HG02884 (cell line): ENCODE measurements around the gene SPAG17.
"Not testable (repeated sequence)": the region's sequence is repeated elsewhere in the genome, so short reads cannot be mapped to it uniquely, and the experiment has no call there.

ENCODE experiments used
- ATAC-seq: cut with Tn5 transposase; IDR thresholded peaks from one replicate; pipeline ENCODE4 v1.9.1; 2021; ENCODE audit warnings: mild to moderate bottlenecking, moderate library complexity; ENCODE audit not compliant: unreplicated experiment

Gene SPAG17

DNA sequence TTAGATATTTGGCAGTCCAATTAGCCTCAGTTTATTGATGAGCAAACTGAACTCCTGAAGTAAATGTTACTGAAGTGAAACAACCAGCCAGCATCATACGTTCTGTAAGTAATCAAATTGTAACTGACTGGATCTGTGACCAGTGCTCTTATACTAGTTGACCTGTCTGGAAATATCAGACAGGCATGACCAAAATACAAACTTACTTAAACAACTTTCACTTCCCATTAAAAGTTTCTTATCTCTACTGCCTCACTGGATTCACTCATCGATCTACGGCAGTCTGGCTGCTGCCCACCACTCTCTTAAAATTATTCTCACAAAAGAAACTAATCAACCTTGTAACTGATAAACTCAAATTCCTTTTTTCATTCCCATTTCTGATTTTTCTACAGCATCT is 199.1 kb downstream of the SPAG17 start:
- ATAC-seq = peak; percentile 74

DNA sequence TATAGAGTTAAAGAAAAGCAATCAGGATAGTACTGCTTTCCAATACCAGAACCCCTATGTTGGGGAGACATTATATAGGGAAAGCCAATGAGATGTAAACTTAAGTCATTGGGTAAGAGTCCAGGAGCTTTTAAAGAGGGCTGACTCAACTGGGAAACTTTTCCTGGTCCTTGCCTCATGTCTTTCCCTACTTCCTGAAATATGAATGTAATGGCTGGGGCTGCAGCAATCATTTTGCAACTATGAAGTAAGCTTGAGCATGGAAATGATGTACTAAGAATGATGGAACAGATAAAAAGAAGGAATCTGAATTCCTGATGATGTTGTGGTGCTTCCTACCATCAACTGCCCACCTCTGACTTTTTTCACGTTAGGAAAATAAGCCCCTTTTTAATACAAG is 199.8 kb downstream of the SPAG17 start:
- ATAC-seq = no peak

GRCh38 chr1:117981455-117982192 is 203.4 kb downstream of the SPAG17 start:
- no peak for ATAC-seq

- ATAC-seq = no peak
Measured at GRCh38 chr1:117976381-117976780, 208.6 kb downstream of the SPAG17 start.

DNA sequence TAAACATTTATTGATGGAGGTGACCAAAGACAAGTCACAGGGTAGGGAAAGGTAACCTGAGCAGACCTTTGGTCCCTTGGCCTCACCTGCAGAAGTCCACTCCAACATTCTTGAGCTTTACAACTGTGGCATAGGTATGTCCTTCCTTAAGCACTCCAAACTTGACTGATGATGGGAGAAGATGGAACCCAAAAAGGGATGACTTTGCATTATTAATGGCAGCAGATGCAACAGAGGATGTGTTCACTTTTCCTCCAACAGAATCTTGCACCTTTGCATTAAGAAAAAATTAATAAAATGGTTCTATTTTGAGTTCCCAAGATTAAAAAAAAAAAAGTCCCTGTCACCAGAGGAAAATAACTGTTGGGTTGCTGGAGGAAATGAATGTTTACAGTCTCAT is 213.3 kb downstream of the SPAG17 start:
- no peak for ATAC-seq

DNA sequence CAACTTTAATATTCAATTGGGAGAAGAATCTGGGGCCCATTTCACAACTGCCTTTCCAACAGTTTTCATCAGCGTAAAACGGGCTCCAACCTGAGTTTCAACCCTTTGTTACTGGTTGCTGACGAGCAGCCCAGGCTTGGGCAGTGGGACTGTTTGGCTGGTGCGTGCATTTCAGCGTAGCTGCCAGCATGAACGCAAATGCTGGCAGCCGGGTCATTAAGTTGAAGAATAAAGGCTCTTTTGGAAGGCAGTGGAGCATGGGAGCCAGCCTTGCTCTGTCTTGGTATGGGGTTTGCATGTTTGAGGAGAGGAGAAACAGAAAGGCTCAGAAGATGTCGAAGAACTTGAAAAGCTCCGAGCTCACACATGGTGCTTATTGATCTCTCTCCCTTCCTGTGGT is 214.8 kb downstream of the SPAG17 start:
- ATAC-seq = no peak

DNA sequence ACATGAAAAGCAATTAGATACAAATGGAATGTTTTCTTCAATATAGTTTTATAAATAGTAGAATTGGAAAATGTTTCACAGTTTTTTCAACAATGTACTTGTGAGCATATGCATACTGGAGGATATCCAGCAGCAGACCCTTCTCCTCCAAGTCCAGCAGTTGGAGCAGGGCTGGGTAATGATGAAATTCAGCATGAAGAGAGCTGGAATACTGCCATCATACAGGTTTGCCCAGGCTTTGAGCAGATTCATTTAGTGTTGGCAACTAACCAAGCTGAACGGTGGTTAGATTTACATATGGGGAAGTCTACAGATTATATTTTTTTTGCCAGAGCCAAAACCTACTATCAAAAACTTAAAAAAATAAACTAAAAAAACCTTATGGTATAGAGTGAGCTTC is 217.1 kb downstream of the SPAG17 start:
- ATAC-seq = no peak

GRCh38 chr1:117967477-117967876 is 217.6 kb downstream of the SPAG17 start:
- no peak for ATAC-seq

DNA sequence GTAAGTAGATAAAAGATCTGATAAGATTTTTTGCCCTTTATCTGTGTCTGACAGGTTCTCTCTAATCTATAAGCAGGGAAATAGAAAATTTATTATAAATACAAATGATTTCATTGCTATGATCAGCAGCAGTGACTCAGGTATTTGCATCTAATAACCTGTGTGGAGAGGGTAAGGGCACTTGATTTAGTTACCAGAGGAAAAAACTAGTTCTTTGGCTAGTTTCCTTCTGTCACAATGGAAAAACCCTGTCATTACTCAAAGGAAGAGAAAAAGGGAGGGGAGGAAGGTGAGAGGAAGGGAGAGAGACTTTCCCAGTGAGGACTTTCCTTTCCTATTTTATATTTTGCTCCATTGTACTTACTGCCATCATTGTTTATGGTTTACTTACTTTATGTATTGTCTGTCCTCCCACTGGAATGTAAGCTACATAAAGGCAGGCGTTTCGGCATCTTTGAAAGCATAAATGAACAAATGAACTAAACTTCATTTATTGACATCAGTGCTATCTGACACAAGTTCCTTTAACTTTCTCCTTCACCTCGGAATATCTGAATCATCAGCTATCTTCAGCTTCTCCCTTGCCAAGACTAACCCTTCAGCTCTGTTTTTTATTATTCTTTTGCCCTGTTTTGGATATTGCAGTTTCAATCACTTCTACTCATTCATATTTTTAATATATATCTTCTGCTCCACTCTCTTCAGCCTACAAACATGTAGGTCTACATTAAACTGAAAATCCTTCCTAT is 220.6 kb downstream of the SPAG17 start:
- ATAC-seq = no peak

DNA sequence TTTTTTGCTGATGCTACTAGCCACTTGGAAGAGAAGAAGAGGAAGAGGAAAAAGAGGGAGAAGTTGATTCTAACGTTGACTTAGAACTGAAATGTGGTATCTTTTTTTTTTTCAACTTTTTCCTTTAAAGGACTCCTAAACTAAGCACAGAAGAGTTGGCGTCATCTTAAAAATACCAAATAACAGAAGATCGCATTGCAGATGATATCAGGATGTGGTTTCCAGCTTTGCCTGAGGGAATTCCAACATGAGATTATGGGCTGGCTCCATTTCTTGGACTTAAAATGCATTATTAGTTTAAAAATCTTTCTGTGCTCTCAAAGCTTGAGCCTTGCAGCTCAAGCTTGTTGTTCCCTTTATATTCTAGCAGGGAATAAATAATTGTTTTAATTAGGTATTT is 225.7 kb downstream of the SPAG17 start:
- no peak for ATAC-seq

- ATAC-seq = no peak
Measured at GRCh38 chr1:117952386-117952785, 232.6 kb downstream of the SPAG17 start.

DNA sequence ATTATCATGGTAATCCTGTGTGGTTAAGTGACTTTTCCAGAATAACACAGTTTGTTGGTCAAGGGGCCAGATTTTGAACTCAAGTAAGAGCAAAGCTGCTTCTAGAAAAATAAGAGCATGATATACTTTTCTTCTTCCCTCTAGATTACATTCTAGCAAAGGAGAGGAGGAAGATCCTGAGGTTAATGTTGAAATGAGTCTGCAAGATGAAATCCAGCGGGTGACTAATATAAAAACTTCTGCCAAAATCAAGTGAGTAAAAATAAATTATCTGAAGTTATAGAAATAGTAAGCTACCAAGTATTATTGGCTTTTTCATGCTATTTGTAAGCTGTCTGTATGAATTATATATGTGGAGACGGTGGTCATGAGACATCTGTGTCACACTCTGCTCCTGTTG is 242.7 kb downstream of the SPAG17 start:
- ATAC-seq = no peak

DNA sequence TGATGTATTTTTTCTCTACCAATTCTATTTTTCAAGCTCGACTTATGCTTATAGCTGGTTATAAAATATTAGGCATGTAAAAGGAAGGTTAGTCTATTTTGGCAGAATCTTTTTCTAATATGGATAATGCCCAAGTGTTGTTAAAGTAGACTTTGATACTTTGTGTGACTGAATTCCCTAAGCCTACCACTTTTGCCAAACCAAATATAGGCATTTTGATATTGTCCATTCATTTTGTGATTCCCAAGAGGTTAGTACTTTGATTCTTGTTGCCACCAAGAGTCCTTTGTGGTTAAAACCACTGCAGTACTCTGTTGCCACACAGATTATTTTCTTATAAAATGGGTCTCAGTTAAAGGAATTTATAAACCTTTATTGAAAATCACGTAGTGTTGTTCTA is 251.3 kb downstream of the SPAG17 start:
- no peak for ATAC-seq

DNA sequence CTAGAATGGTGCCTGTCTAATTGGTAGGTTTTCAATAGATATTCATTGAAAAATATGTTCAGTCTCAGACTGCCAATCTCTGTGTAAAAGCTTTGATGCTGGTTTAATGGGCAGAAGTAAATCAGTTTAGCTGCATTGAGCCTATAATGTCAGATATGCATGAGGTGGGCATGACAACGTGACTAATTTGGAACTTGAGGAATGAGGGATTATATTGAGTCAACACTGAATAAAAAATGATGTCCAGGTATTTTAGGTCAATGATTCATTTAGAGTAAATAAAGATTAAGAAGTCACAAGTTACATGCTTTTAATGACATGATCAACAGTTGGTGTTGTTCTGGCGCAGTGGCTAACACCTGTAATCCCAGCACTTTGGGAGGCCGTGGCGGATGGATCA is 252.5 kb downstream of the SPAG17 start:
- ATAC-seq = no peak

DNA sequence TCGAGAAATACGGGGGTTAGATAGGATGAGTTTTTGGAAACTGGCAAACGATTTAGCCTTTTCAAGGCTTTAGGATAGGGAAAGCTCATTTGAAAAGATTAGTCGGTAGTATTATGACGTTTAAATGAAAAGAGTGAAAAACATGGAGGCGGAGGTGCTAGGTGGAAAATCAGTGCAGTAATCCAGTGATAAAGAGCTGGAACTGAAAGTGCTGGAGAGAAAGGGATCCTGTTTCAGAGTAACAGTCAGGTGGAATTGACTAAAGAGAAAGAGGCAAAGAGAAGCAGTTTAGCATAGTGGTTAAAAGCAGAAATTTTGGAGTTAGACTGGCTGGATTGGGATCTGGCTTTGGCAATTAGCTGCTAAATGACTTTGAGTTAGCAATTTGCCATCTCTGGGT is 254.5 kb downstream of the SPAG17 start:
- ATAC-seq = no peak

GRCh38 chr1:117930173-117930447 is 254.9 kb downstream of the SPAG17 start:
- peak; percentile 1 for ATAC-seq

- peak; percentile 93 for ATAC-seq
Measured at GRCh38 chr1:117929343-117930172, 255.5 kb downstream of the SPAG17 start, which contains the start of the genes GDAP2 and WDR3. Gene GDAP2 (minus strand): TSS chr1:117929621. CDS start chr1:117920357, 9,264 bp downstream. Gene WDR3 (plus strand): TSS chr1:117929739. CDS start chr1:117933320, 3,581 bp downstream.

DNA sequence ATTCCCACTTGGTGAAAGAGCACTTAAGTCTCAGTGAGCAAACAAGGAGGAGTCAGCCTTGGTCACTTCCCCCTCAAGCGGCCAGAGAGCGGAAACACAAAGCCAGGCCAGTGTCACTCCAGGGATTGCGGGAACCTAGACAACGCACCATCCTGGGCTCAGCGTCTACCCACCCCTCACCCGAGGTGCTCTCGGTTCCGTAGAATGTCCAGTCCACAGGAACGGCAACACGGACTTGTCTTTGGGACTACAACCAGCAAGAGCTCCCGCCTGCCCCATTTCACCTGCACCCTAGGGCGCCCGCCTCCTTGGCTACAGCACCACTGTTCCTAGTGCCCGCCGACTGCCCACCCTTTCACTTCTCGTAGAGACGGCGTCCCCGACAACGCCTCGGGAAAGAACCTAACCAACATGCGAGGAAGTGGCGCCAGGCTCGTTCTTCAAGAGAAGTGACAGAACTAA is 256.1 kb downstream of the SPAG17 start:
- peak; percentile 28 for ATAC-seq

- ATAC-seq = no peak
Measured at GRCh38 chr1:117925981-117926380, 259.0 kb downstream of the SPAG17 start.

DNA sequence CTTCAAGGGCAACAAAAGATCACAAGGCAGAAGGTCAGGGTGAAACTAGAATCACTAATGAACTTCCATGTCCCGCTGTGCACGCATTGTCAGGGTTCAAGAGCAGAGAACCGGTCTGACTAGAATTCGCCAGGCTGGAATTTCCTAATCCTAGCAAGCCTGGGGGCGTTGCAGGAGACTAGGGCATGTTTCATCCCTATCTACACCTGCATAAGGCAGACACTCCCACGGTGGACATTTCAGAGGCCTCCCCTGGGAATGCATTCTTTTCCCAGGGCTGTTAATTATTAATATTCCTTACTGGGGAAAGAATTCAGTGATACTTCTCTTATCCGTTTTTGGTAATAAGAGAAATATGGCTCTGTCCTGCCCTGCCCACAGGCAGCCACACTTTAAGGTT is 262.3 kb downstream of the SPAG17 start:
- ATAC-seq = not testable (repeated sequence)

DNA sequence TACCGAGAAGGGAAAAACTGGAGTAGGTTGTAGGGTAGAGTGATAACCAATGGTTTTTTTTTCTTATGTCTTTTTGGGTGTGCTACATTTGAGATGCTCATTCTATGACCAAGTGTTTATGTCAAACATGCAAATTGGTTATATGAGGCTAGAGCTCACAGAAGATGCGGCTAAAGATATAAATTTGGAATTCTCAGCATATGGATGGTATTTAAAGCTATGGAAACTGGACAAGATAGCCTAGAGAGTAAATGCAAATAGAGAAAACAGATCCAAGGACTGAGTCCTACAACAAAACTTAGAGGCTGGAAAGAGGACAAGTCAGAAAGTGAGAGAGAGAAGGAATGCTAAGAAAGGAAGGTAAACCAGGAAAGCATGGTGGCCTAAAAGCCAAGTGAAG is 263.0 kb downstream of the SPAG17 start:
- no peak for ATAC-seq

GRCh38 chr1:117919376-117919775 is 265.7 kb downstream of the SPAG17 start:
- no peak for ATAC-seq
